NCI-H526 treated with DMSO at 0.1 percent for 48 hours (cell line): ENCODE measurements around the gene MAN2A1.

Experiments used
- DNase-seq: peaks from one replicate; lab custom pipeline; 2025; lab: John Stamatoyannopoulos, UW

The MAN2A1 gene

GRCh38 chr5:109689740-109690241 lies at the start of gene MAN2A1:
MAN2A1 (plus strand) TSS chr5:109689927; CDS start chr5:109690418, 491 bp downstream.
- peak; percentile 3 for DNase-seq

GRCh38 chr5:109640976-109641375 lies 48.8 kb upstream of the MAN2A1 start:
- no peak for DNase-seq

GRCh38 chr5:109643791-109644350 lies 45.9 kb upstream of the MAN2A1 start:
- DNase-seq = no peak

GRCh38 chr5:109644829-109645228 lies 44.9 kb upstream of the MAN2A1 start:
- no peak for DNase-seq

- DNase-seq = no peak
Observed at GRCh38 chr5:109645707-109646192, 44.0 kb upstream of the MAN2A1 start.

- DNase-seq = no peak
Observed at GRCh38 chr5:109649318-109649717, 40.4 kb upstream of the MAN2A1 start.

GRCh38 chr5:109650493-109650892 lies 39.2 kb upstream of the MAN2A1 start:
- DNase-seq = no peak

GRCh38 chr5:109652096-109652495 lies 37.6 kb upstream of the MAN2A1 start:
- no peak for DNase-seq

GRCh38 chr5:109653042-109653441 lies 36.7 kb upstream of the MAN2A1 start:
- DNase-seq = no peak

GRCh38 chr5:109653561-109654239 lies 36.0 kb upstream of the MAN2A1 start:
- DNase-seq = no peak

GRCh38 chr5:109654455-109654854 lies 35.3 kb upstream of the MAN2A1 start:
- DNase-seq = no peak

- no peak for DNase-seq
Observed at GRCh38 chr5:109655841-109656240, 33.9 kb upstream of the MAN2A1 start.

- no peak for DNase-seq
Observed at GRCh38 chr5:109656829-109657228, 32.9 kb upstream of the MAN2A1 start.

GRCh38 chr5:109659901-109660300 lies 29.8 kb upstream of the MAN2A1 start:
- no peak for DNase-seq

- DNase-seq = no peak
Observed at GRCh38 chr5:109660301-109660700, 29.4 kb upstream of the MAN2A1 start.

- no peak for DNase-seq
Observed at GRCh38 chr5:109668237-109668636, 21.5 kb upstream of the MAN2A1 start.

- no peak for DNase-seq
Observed at GRCh38 chr5:109668668-109669422, 20.9 kb upstream of the MAN2A1 start.

- DNase-seq = no peak
Observed at GRCh38 chr5:109669991-109670706, 19.6 kb upstream of the MAN2A1 start.

- no peak for DNase-seq
Observed at GRCh38 chr5:109671136-109671535, 18.6 kb upstream of the MAN2A1 start.

GRCh38 chr5:109674596-109674995 lies 15.1 kb upstream of the MAN2A1 start:
- DNase-seq = no peak

- no peak for DNase-seq
Observed at GRCh38 chr5:109676920-109677319, 12.8 kb upstream of the MAN2A1 start.

- no peak for DNase-seq
Observed at GRCh38 chr5:109678447-109678846, 11.3 kb upstream of the MAN2A1 start.
